Calu3 (cell line): ENCODE data around the gene POLR3A. TPM values are rescaled to one million over a fixed set of nuclear protein-coding genes. Genes with fewer than 3 reads are reported as not detected.

Source experiments
- BruUV-seq: library from RNA; stranded (reverse); fragments of 400-500 nt; replicated peaks from 2 replicates; lab custom pipeline; 2021; lab: Mats Ljungman, UMichigan
- CTCF ChIA-PET: fragments of 300-600 bp; sonication (Branson Sonifier 250); formaldehyde crosslinking; loops from one replicate; lab custom pipeline; 2022; ENCODE audit warnings: antibody characterized with exemption; lab: Charles Lee
- DNase-seq: peaks from one replicate; pipeline ENCODE4 v3.0.0; 2022
- H3K27ac Mint-ChIP-seq: one replicate; pipeline ENCODE4 v1.8.0; 2022; ENCODE audit warnings: mixed read lengths; ENCODE audit not compliant: unreplicated experiment
- H3K27me3 Mint-ChIP-seq: one replicate; pipeline ENCODE4 v1.8.0; 2022; ENCODE audit warnings: mixed read lengths; ENCODE audit not compliant: unreplicated experiment
- H3K36me3 Mint-ChIP-seq: one replicate; pipeline ENCODE4 v1.8.0; 2022; ENCODE audit warnings: mild to moderate bottlenecking, moderate library complexity, mixed read lengths; ENCODE audit not compliant: insufficient read depth, unreplicated experiment
- H3K4me1 Mint-ChIP-seq: one replicate; pipeline ENCODE4 v1.8.0; 2022; ENCODE audit warnings: mild to moderate bottlenecking, low read depth, mixed read lengths; ENCODE audit not compliant: unreplicated experiment
- H3K4me3 Mint-ChIP-seq: one replicate; pipeline ENCODE4 v1.8.0; 2022; ENCODE audit warnings: mild to moderate bottlenecking, low read depth, moderate library complexity, mixed read lengths; ENCODE audit not compliant: unreplicated experiment
- H3K9me3 Mint-ChIP-seq: one replicate; pipeline ENCODE4 v1.8.0; 2022; ENCODE audit warnings: low read depth, mixed read lengths; ENCODE audit not compliant: unreplicated experiment
- CTCF ChIP-seq: fragments of 200-600 bp; IDR thresholded peaks from one replicate; pipeline ENCODE4 v1.8.0; 2022; ENCODE audit warnings: antibody characterized with exemption; ENCODE audit not compliant: unreplicated experiment
- intact Hi-C: fragments of 100-400 bp; cut with micrococcal nuclease; formaldehyde crosslinking; loops from one replicate; pipeline ENCODE4 v1.10.0; 2022; ENCODE audit not compliant: unreplicated experiment
- total RNA-seq: library from RNA; stranded (reverse); gene quantifications from 2 replicates; pipeline ENCODE4 v1.2.3, GENCODE V29; 2022

POLR3A gene
- total RNA-seq, 1 experiment from 2014 or later = 26.6 TPM

- Mint-ChIP-seq H3K27ac (no peak overlapping the region), H3K36me3 (peaks cover 3% of the 10 kb centered on the region), H3K4me3 (no peak overlapping the region), H3K4me1 (no peaks in the 10 kb centered on the region), H3K27me3 (no peaks in the 10 kb centered on the region), H3K9me3 (peaks cover 3% of the 10 kb centered on the region)
- CTCF ChIA-PET = no interaction called here
- no peak for TF ChIP-seq CTCF
- BruUV-seq = no TSS peak
- no peak for DNase-seq
- intact Hi-C loops = no loop called here
Observed at GRCh38 chr10:77965294-77965693, 64.0 kb downstream of the POLR3A start.

DNA sequence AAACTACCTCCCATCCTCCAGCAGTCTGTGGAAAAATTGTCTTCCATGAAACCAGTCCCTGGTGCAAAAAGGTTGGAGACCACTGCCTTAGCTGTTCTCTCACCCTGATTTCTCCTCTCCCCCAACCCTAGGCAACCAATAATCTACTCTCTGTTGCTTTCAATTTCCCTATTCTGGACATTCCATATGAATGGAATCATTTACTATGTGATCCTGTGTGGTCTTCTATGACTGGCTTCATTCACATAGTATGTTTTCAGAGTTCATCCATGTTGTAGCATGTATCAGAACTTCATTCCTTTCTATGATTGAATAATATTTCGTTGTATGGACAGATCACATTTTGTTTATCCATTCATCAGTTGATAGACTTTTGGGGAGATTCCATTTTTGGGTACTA lies 64.5 kb downstream of the POLR3A start:
- Mint-ChIP-seq H3K4me3 (no peak overlapping the region), H3K36me3 (peaks cover 3% of the 10 kb centered on the region), H3K27ac (no peak overlapping the region), H3K9me3 (peaks cover 3% of the 10 kb centered on the region), H3K4me1 (no peaks in the 10 kb centered on the region), H3K27me3 (no peaks in the 10 kb centered on the region)
- intact Hi-C loops = loop anchor here (5.0 kb wide), 1 partner anchor 58 kb away; no protein-coding TSS in a partner anchor
- no peak for TF ChIP-seq CTCF
- no TSS peak for BruUV-seq
- CTCF ChIA-PET = no interaction called here
- no peak for DNase-seq

DNA sequence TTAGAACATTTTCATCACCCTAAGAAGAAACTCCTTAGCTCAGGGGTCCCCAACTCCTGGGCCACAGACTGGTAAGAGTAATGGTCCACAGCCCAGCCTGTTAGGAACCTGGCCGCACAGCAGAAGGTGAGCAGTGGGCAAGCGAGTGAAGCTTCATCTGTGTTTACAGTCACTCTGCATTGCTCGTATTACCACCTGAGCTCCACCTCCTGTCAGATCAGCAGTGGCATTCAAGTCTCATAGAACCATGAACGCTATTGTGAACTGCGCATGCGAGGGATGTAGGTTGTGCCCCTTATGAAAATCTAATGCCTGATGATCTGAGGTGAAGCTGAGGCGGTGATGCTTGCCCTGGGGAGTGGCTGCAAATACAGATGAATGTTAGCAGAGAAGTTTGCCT lies 65.4 kb downstream of the POLR3A start:
- H3K4me3 Mint-ChIP-seq = no peak overlapping the region
- no peak for TF ChIP-seq CTCF
- H3K4me1 Mint-ChIP-seq = no peaks in the 10 kb centered on the region
- intact Hi-C loops = loop anchor here (5.0 kb wide), 1 partner anchor 57 kb away; no protein-coding TSS in a partner anchor
- H3K27me3 Mint-ChIP-seq = no peaks in the 10 kb centered on the region
- BruUV-seq = no TSS peak
- no peak overlapping the region for H3K27ac Mint-ChIP-seq
- DNase-seq = no peak
- peaks cover 3% of the 10 kb centered on the region for H3K36me3 Mint-ChIP-seq
- peaks cover 3% of the 10 kb centered on the region for H3K9me3 Mint-ChIP-seq
- CTCF ChIA-PET = no interaction called here

DNA sequence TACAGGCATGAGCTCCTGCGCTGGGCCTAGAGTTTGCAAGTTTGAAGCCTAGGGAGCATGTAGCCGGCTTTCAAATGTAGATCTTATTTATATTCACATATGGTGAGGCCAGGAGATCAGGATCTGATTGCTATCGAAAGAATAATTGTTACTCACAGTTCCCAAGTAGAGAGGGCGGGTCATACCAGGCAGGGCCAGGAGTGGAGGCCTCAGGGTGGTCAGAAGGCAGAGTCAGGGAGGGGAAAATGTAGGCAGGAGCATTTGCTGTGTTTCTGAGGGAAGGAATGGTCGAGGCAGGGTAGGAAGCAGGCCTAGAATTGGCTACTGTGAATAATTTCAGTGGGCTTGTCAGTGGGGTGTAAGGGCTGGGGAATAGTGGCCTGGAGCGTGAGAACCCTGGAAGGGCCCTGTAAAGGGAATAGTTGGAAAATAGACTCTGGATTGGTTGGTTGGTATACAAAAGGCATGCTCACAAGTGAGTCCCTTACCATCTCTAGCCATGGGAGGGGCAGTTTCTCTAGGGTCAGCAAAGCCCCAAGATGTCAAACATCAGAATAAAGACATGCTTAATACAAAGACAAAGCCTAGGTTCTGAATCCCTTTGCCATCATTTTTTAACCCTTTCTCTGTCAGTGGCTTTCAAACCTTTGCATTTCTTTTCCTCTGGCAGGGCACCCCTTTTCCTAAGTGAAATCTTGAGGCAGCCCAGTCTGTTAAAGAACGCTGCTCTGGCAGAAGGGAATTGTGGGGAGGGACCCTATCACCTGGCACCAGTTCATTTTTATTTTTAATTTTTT lies 66.8 kb downstream of the POLR3A start:
- H3K27ac Mint-ChIP-seq = no peak overlapping the region
- no TSS peak for BruUV-seq
- H3K27me3 Mint-ChIP-seq = no peaks in the 10 kb centered on the region

More for the DNA sequence above, 66.8 kb downstream of the POLR3A start:
- intact Hi-C loops = loop anchor here (5.0 kb wide), 1 partner anchor 55 kb away; no protein-coding TSS in a partner anchor
- Mint-ChIP-seq H3K36me3 (peaks cover 3% of the 10 kb centered on the region), H3K9me3 (peaks cover 3% of the 10 kb centered on the region), H3K4me3 (no peak overlapping the region), H3K4me1 (no peaks in the 10 kb centered on the region)
- DNase-seq = no peak
- CTCF ChIA-PET = no interaction called here
- no peak for TF ChIP-seq CTCF
